NT2/D1 (cell line): ENCODE measurements around the gene LEMD2.

Source experiments
- SUZ12 ChIP-seq: IDR thresholded peaks from 2 replicates; pipeline ENCODE4 v1.6.1; 2011; ENCODE audit not compliant: insufficient read length, insufficient read depth; ENCODE audit errors: extremely low read depth
- YY1 ChIP-seq: IDR thresholded peaks from 2 replicates; pipeline ENCODE4 v1.6.1; 2011; ENCODE audit not compliant: insufficient read length, insufficient read depth
- ZNF274 ChIP-seq: IDR thresholded peaks from 2 replicates; pipeline ENCODE4 v1.6.1; 2011; ENCODE audit warnings: mild to moderate bottlenecking, low read depth, low read length

- TF ChIP-seq YY1 (no peak), ZNF274 (no peak), SUZ12 (no peak)
These were observed 18.1 kb downstream of the LEMD2 start for GRCh38 chr6:33770833-33771145.
